NOMO-1 (cell line): ENCODE measurements around the gene TPP2.

Experiments
- DNase-seq, 2 experiments: peaks; one replicate each; lab custom pipeline; 2025; ENCODE audit not compliant: unreplicated experiment in 2 of 2; lab: John Stamatoyannopoulos, UW

The TPP2 gene

DNA sequence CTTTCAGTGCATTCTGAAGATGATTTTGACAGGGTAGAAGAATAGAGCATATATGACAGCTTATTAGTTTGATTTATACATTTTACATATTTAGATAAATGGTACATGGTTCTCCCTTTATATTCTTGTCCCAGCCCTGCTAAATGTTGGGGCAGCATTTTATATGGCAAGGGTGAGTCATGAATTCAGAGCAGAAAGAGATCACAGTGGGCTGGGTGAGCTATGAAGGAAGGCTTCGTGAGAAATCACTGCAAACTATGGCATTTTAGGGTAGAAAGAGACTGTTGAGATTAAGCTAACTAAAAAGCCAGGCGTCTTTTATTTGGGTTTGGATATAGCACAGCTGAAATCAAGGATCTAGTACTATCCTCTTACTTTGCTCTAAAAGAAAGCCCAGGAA is 122.0 kb downstream of the TPP2 start:
- DNase-seq = no peak

DNA sequence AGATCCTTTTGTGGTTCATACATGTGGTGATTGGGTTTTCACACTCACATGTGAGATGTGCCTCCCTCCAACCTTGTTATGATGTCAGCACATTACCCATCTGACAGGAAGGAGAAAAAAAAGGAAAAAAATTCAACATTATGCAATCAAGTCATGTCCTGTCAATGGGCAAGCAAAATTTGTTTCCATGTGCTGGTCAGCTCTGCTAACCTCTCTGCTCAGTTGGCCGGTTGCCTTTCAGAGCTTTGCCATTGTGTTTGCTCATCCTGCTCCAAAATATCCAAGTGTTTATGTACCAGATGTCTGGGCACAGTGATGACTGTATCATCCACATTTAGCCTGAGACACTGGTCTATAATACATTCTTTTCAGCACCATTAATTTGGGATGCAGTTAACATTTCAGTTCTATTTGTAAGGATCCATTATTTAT is 125.0 kb downstream of the TPP2 start:
- DNase-seq = no peak

- DNase-seq = peak in 1 of 2 experiments; percentile 52
These were observed 128.1 kb downstream of the TPP2 start for GRCh38 chr13:102724923-102725322.

- DNase-seq = no peak
These were observed 129.6 kb downstream of the TPP2 start for GRCh38 chr13:102726430-102726829.
